Esophagus mucosa (tissue), 1 donor: ENCODE measurements around the gene ENPP3. TPM values are rescaled to one million over a fixed set of nuclear protein-coding genes. Genes with fewer than 3 reads are reported as not detected.

Experiments
- ATAC-seq: fragments of 200-7000 bp; cut with Tn5 transposase; one replicate; pipeline ENCODE4 v1.9.1; 2020
- total RNA-seq: library from RNA; stranded (reverse); gene quantifications from one replicate; pipeline ENCODE4 v1.2.4, GENCODE V29; 2023
- donor health status: DM: yes; HTN: yes; CAD: no.

Gene ENPP3
- total RNA-seq, 1 donor from 2014 or later, result 0.24 TPM

GRCh38 chr6:131642987-131643611 is 6.0 kb downstream of the ENPP3 start:
- ATAC-seq, result no peak

- ATAC-seq, result no peak
These were observed 6.9 kb downstream of the ENPP3 start for GRCh38 chr6:131643855-131644460.

- ATAC-seq, result no peak
These were observed 7.8 kb downstream of the ENPP3 start for GRCh38 chr6:131644921-131645320.

- no peak for ATAC-seq
These were observed 8.7 kb downstream of the ENPP3 start for GRCh38 chr6:131645846-131646245.

GRCh38 chr6:131646249-131646670 is 9.2 kb downstream of the ENPP3 start:
- ATAC-seq, result no peak

GRCh38 chr6:131651782-131652181 is 14.7 kb downstream of the ENPP3 start:
- no peak for ATAC-seq

GRCh38 chr6:131652472-131652871 is 15.4 kb downstream of the ENPP3 start:
- no peak for ATAC-seq

GRCh38 chr6:131654326-131654725 is 17.2 kb downstream of the ENPP3 start:
- ATAC-seq, result no peak

GRCh38 chr6:131655387-131655786 is 18.3 kb downstream of the ENPP3 start:
- no peak for ATAC-seq

- no peak for ATAC-seq
These were observed 18.8 kb downstream of the ENPP3 start for GRCh38 chr6:131655951-131656350.

- no peak for ATAC-seq
These were observed 19.6 kb downstream of the ENPP3 start for GRCh38 chr6:131656667-131657066.

- no peak for ATAC-seq
These were observed 20.1 kb downstream of the ENPP3 start for GRCh38 chr6:131657222-131657621.

GRCh38 chr6:131657630-131658111 is 20.6 kb downstream of the ENPP3 start:
- no peak for ATAC-seq

GRCh38 chr6:131658287-131658686 is 21.2 kb downstream of the ENPP3 start:
- no peak for ATAC-seq

- ATAC-seq, result peak; percentile 93
These were observed 23.1 kb downstream of the ENPP3 start for GRCh38 chr6:131660195-131660594.

GRCh38 chr6:131663578-131664165 is 26.6 kb downstream of the ENPP3 start:
- ATAC-seq, result no peak

GRCh38 chr6:131669891-131670290 is 32.8 kb downstream of the ENPP3 start:
- no peak for ATAC-seq

GRCh38 chr6:131673184-131673583 is 36.1 kb downstream of the ENPP3 start:
- no peak for ATAC-seq

- ATAC-seq, result no peak
These were observed 41.3 kb downstream of the ENPP3 start for GRCh38 chr6:131678442-131678841.

- ATAC-seq, result no peak
These were observed 43.8 kb downstream of the ENPP3 start for GRCh38 chr6:131680868-131681267.

- no peak for ATAC-seq
These were observed 44.5 kb downstream of the ENPP3 start for GRCh38 chr6:131681585-131681984.

GRCh38 chr6:131682442-131682841 is 45.3 kb downstream of the ENPP3 start:
- no peak for ATAC-seq

GRCh38 chr6:131683479-131683878 is 46.4 kb downstream of the ENPP3 start:
- ATAC-seq, result peak; percentile 26

GRCh38 chr6:131685266-131685780 is 48.2 kb downstream of the ENPP3 start:
- ATAC-seq, result no peak
